ENCODE data around the gene PSMF1. TPM values are rescaled to one million over a fixed set of nuclear protein-coding genes. Genes with fewer than 3 reads are reported as not detected.

The PSMF1 gene
- total and polyA plus RNA-seq, 2 of the 13 experiments (the other 11 are each of a cell fraction or from before 2014, with no cell fraction given) = 82.5 to 86.0 TPM

- TF ChIP-seq CBX1 (IDR thresholded peaks at IDR 0.05; ENCODE audit: low read depth) = peak; percentile 71
- peak; percentile 97 for TF ChIP-seq PHF5A (CRISPR knock-in tag; IDR thresholded peaks at IDR 0.05; ENCODE audit: low read depth, unreplicated experiment)
- no peak for TF ChIP-seq ZNF318 (CRISPR knock-in tag; IDR thresholded peaks at IDR 0.05)
- TF ChIP-seq, protein P1, sequence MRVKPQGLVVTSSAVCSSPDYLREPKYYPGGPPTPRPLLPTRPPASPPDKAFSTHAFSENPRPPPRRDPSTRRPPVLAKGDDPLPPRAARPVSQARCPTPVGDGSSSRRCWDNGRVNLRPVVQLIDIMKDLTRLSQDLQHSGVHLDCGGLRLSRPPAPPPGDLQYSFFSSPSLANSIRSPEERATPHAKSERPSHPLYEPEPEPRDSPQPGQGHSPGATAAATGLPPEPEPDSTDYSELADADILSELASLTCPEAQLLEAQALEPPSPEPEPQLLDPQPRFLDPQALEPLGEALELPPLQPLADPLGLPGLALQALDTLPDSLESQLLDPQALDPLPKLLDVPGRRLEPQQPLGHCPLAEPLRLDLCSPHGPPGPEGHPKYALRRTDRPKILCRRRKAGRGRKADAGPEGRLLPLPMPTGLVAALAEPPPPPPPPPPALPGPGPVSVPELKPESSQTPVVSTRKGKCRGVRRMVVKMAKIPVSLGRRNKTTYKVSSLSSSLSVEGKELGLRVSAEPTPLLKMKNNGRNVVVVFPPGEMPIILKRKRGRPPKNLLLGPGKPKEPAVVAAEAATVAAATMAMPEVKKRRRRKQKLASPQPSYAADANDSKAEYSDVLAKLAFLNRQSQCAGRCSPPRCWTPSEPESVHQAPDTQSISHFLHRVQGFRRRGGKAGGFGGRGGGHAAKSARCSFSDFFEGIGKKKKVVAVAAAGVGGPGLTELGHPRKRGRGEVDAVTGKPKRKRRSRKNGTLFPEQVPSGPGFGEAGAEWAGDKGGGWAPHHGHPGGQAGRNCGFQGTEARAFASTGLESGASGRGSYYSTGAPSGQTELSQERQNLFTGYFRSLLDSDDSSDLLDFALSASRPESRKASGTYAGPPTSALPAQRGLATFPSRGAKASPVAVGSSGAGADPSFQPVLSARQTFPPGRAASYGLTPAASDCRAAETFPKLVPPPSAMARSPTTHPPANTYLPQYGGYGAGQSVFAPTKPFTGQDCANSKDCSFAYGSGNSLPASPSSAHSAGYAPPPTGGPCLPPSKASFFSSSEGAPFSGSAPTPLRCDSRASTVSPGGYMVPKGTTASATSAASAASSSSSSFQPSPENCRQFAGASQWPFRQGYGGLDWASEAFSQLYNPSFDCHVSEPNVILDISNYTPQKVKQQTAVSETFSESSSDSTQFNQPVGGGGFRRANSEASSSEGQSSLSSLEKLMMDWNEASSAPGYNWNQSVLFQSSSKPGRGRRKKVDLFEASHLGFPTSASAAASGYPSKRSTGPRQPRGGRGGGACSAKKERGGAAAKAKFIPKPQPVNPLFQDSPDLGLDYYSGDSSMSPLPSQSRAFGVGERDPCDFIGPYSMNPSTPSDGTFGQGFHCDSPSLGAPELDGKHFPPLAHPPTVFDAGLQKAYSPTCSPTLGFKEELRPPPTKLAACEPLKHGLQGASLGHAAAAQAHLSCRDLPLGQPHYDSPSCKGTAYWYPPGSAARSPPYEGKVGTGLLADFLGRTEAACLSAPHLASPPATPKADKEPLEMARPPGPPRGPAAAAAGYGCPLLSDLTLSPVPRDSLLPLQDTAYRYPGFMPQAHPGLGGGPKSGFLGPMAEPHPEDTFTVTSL (CRISPR knock-in tag; IDR thresholded peaks at IDR 0.05; ENCODE audit: borderline replicate concordance) = peak; percentile 91
- TF ChIP-seq ZNF354B (CRISPR knock-in tag; IDR thresholded peaks at IDR 0.05) = no peak
- TF ChIP-seq ZSCAN29 (CRISPR knock-in tag; conservative IDR thresholded peaks at IDR 0.05) = 0 out of 2 replicates have a peak, but pooled peaks have one; percentile 22
- peak; percentile 72 for TF ChIP-seq TARDBP (CRISPR knock-in tag; IDR thresholded peaks at IDR 0.05)
- TF ChIP-seq, protein P2, sequence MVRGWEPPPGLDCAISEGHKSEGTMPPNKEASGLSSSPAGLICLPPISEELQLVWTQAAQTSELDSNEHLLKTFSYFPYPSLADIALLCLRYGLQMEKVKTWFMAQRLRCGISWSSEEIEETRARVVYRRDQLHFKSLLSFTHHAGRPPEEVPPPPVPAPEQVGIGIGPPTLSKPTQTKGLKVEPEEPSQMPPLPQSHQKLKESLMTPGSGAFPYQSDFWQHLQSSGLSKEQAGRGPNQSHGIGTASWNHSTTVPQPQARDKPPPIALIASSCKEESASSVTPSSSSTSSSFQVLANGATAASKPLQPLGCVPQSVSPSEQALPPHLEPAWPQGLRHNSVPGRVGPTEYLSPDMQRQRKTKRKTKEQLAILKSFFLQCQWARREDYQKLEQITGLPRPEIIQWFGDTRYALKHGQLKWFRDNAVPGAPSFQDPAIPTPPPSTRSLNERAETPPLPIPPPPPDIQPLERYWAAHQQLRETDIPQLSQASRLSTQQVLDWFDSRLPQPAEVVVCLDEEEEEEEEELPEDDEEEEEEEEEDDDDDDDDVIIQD (CRISPR knock-in tag; IDR thresholded peaks at IDR 0.05; ENCODE audit: low read depth) = peak; percentile 89
These were observed 4.2 kb downstream of the PSMF1 start (continued) for GRCh38 chr20:1122388-1123315.
